Measurements from ENCODE around the gene NATD1. TPM values are rescaled to one million over a fixed set of nuclear protein-coding genes. Genes with fewer than 3 reads are reported as not detected.
"Not testable (repeated sequence)": the region's sequence is repeated elsewhere in the genome, so short reads cannot be mapped to it uniquely, and the experiment has no call there.

The NATD1 gene
- total RNA-seq, 1 experiment from 2014 or later: 0.75 TPM

DNA sequence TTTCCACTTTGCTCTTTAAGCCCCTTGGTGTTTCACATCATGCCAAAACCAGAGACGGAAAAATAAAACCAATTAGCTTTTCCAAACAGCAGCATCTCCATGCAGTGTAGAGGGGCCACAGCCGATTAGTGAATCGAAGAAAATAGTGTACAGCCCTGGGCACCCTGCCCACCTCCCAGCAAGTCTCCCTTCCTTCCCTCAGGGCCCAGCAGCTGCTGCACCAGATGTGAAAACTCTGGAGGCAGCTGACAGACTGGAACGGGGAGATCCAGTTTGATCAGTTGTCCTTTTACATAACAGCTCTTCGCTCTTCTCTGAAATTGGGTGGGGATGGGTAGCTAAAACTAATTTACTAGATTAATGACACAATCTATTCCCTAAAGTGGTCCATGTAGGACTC, 58.5 kb downstream of the NATD1 start:
- H3K27me3 ChIP-seq (replicated peaks; ENCODE audit: insufficient read depth, low read depth, low read length, poor library complexity): no peaks in the 10 kb centered on the region
- H3K4me1 ChIP-seq (ENCODE audit: insufficient read depth, low read length, poor library complexity, severe bottlenecking): no peaks in the 10 kb centered on the region
- H3K36me3 ChIP-seq (ENCODE audit: insufficient read depth, low read length, poor library complexity, severe bottlenecking): peaks cover 28% of the 10 kb centered on the region
- H3K27ac ChIP-seq (ENCODE audit: low read depth, low read length, poor library complexity, severe bottlenecking): no peak overlapping the region
- POLR2A ChIA-PET (ENCODE audit: low non-redundant PET): no interaction called here
- no peaks in the 10 kb centered on the region for H3K9me3 ChIP-seq (ENCODE audit: low read depth, low read length, poor library complexity, severe bottlenecking)
- no TSS peak for BruUV-seq (replicated peaks)
- no peak overlapping the region for H3K4me3 ChIP-seq (ENCODE audit: low read depth, low read length, poor library complexity, severe bottlenecking)
- intact Hi-C loops (cut with micrococcal nuclease; ENCODE audit: unreplicated experiment): no loop called here
- TF ChIP-seq, protein P1, sequence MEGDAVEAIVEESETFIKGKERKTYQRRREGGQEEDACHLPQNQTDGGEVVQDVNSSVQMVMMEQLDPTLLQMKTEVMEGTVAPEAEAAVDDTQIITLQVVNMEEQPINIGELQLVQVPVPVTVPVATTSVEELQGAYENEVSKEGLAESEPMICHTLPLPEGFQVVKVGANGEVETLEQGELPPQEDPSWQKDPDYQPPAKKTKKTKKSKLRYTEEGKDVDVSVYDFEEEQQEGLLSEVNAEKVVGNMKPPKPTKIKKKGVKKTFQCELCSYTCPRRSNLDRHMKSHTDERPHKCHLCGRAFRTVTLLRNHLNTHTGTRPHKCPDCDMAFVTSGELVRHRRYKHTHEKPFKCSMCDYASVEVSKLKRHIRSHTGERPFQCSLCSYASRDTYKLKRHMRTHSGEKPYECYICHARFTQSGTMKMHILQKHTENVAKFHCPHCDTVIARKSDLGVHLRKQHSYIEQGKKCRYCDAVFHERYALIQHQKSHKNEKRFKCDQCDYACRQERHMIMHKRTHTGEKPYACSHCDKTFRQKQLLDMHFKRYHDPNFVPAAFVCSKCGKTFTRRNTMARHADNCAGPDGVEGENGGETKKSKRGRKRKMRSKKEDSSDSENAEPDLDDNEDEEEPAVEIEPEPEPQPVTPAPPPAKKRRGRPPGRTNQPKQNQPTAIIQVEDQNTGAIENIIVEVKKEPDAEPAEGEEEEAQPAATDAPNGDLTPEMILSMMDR (conservative IDR thresholded peaks at IDR 0.05; ENCODE audit: low read depth, low read length): no peak
- no peak for TF ChIP-seq EZH2 (IDR thresholded peaks at IDR 0.05; ENCODE audit: borderline replicate concordance, low read depth, low read length, poor library complexity, severe bottlenecking)
- CTCF ChIA-PET: no interaction called here
- DNase-seq (ENCODE audit: low spot score): no peak

DNA sequence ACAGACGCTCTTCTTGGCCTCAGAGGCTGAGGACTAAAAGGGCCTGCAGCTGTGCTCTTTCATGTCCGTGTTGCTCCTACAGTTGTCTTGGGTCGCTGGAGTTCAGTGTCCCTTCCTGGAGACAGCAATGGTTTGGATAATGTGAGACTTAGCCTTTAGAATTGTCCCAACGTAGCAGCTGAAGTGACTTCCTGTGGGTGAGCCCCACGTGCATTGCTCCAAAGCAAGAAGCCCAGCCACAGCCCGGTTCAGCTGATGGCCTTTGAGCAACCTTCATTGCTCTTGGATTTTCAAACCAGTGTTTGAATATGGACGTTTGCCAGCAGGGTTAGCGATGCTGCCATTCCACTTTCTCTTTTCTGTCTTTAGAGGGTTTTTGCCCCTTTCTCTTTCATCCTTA, 59.0 kb downstream of the NATD1 start:
- TF ChIP-seq EZH2 (IDR thresholded peaks at IDR 0.05; ENCODE audit: borderline replicate concordance, low read depth, low read length, poor library complexity, severe bottlenecking): no peak
- TF ChIP-seq, protein P1 (conservative IDR thresholded peaks at IDR 0.05; ENCODE audit: low read depth, low read length): no peak
- Histone ChIP-seq H3K27me3 (replicated peaks; ENCODE audit: insufficient read depth, low read depth, low read length, poor library complexity) (no peaks in the 10 kb centered on the region), H3K4me1 (ENCODE audit: insufficient read depth, low read length, poor library complexity, severe bottlenecking) (no peaks in the 10 kb centered on the region), H3K4me3 (ENCODE audit: low read depth, low read length, poor library complexity, severe bottlenecking) (no peak overlapping the region), H3K9me3 (ENCODE audit: low read depth, low read length, poor library complexity, severe bottlenecking) (no peaks in the 10 kb centered on the region), H3K36me3 (ENCODE audit: insufficient read depth, low read length, poor library complexity, severe bottlenecking) (peaks cover 28% of the 10 kb centered on the region), H3K27ac (ENCODE audit: low read depth, low read length, poor library complexity, severe bottlenecking) (no peak overlapping the region)
- intact Hi-C loops (cut with micrococcal nuclease; ENCODE audit: unreplicated experiment): no loop called here
- BruUV-seq (replicated peaks): no TSS peak
- ChIA-PET POLR2A (ENCODE audit: low non-redundant PET) (no interaction called here), CTCF (no interaction called here)
- no peak for DNase-seq (ENCODE audit: low spot score)

- BruUV-seq (replicated peaks): no TSS peak
- H3K27me3 ChIP-seq (replicated peaks; ENCODE audit: insufficient read depth, low read depth, low read length, poor library complexity): no peaks in the 10 kb centered on the region
- H3K36me3 ChIP-seq (ENCODE audit: insufficient read depth, low read length, poor library complexity, severe bottlenecking): peaks cover 20% of the 10 kb centered on the region
- H3K4me1 ChIP-seq (ENCODE audit: insufficient read depth, low read length, poor library complexity, severe bottlenecking): no peaks in the 10 kb centered on the region
- CTCF ChIA-PET: interaction anchor here (0.6 kb wide), 1 partner anchor 94 kb away, joined by 3 read pairs; no protein-coding TSS in a partner anchor
- POLR2A ChIA-PET (ENCODE audit: low non-redundant PET): no interaction called here
- H3K9me3 ChIP-seq (ENCODE audit: low read depth, low read length, poor library complexity, severe bottlenecking): no peaks in the 10 kb centered on the region
- intact Hi-C loops (cut with micrococcal nuclease; ENCODE audit: unreplicated experiment): no loop called here
- TF ChIP-seq, protein P1 (conservative IDR thresholded peaks at IDR 0.05; ENCODE audit: low read depth, low read length): no peak
- no peak for TF ChIP-seq EZH2 (IDR thresholded peaks at IDR 0.05; ENCODE audit: borderline replicate concordance, low read depth, low read length, poor library complexity, severe bottlenecking)
- DNase-seq (ENCODE audit: low spot score): no peak
- no peak overlapping the region for H3K4me3 ChIP-seq (ENCODE audit: low read depth, low read length, poor library complexity, severe bottlenecking)
- no peak overlapping the region for H3K27ac ChIP-seq (ENCODE audit: low read depth, low read length, poor library complexity, severe bottlenecking)
These were observed 60.2 kb downstream of the NATD1 start for GRCh38 chr17:21193031-21193430.

DNA sequence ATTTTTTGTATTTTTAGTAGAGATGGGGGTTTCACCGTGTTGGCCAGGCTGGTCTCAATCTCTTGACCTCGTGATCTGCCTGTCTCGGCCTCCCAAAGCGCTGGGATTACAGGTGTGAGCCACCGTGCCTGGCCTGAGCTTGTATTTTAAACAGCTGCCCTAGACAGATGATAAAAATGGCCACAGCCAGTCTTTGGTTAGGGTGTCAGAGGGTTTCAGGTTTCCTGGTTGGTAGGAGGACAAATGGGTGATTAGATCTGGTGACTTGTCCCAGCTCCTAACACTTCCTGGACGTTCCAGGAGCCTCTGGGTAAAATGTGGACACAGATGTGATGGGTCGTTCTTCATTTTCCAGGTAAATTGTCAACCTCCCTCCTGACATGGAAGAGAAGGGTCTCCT, 60.8 kb downstream of the NATD1 start:
- DNase-seq (ENCODE audit: low spot score); H3K4me3 ChIP-seq (ENCODE audit: low read depth, low read length, poor library complexity, severe bottlenecking); BruUV-seq (replicated peaks); intact Hi-C loops (cut with micrococcal nuclease; ENCODE audit: unreplicated experiment); POLR2A ChIA-PET (ENCODE audit: low non-redundant PET); H3K27ac ChIP-seq (ENCODE audit: low read depth, low read length, poor library complexity, severe bottlenecking); H3K4me1 ChIP-seq (ENCODE audit: insufficient read depth, low read length, poor library complexity, severe bottlenecking); H3K27me3 ChIP-seq (replicated peaks; ENCODE audit: insufficient read depth, low read depth, low read length, poor library complexity); H3K9me3 ChIP-seq (ENCODE audit: low read depth, low read length, poor library complexity, severe bottlenecking): not testable (repeated sequence)
- H3K36me3 ChIP-seq (ENCODE audit: insufficient read depth, low read length, poor library complexity, severe bottlenecking): peaks cover 14% of the 10 kb centered on the region
- CTCF ChIA-PET: interaction anchor here (0.6 kb wide), 1 partner anchor 93 kb away, joined by 3 read pairs; no protein-coding TSS in a partner anchor
